ENCODE results near the gene KCNK10.

KCNK10 gene

DNA sequence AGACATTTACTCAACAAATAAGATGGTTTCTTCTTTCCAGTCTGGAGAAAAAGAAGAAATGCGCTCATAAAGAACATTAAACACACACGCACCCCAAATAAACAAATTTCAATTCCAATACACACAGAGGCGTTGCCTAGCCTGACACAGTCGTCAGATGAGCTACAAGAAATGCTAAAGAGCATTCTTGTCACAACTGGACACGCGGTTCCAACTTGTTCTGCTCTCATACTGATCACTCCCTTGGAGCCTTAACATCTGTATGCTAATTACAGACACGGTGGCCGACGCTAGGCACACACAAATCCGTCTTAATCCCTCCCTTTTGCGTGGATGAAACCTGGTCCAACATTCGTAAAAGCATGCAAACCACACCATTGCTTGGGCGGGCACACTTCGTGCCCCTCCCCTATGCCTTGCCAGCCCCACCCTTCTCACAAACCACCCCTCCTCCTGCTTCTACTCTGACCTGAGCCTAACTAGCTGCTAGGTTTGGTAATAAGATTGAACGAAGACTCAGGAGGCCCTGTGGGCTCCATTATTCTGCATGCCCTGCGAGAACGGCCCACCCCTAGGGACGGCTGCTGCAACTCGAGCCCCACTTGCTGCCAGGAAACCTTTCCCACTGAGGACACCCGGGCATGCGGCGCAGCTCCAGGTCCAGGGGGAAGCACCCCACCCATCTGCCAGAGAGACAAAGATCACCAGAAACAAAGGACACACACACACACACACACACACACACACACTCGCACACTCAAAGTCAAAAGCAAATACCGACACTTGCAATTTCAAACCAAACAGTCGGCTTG, 1.2 kb downstream of the KCNK10 start:
- TF ChIP-seq, protein P1, sequence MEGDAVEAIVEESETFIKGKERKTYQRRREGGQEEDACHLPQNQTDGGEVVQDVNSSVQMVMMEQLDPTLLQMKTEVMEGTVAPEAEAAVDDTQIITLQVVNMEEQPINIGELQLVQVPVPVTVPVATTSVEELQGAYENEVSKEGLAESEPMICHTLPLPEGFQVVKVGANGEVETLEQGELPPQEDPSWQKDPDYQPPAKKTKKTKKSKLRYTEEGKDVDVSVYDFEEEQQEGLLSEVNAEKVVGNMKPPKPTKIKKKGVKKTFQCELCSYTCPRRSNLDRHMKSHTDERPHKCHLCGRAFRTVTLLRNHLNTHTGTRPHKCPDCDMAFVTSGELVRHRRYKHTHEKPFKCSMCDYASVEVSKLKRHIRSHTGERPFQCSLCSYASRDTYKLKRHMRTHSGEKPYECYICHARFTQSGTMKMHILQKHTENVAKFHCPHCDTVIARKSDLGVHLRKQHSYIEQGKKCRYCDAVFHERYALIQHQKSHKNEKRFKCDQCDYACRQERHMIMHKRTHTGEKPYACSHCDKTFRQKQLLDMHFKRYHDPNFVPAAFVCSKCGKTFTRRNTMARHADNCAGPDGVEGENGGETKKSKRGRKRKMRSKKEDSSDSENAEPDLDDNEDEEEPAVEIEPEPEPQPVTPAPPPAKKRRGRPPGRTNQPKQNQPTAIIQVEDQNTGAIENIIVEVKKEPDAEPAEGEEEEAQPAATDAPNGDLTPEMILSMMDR (IDR thresholded peaks at IDR 0.05; ENCODE audit: low read depth, low read length) = no peak

DNA sequence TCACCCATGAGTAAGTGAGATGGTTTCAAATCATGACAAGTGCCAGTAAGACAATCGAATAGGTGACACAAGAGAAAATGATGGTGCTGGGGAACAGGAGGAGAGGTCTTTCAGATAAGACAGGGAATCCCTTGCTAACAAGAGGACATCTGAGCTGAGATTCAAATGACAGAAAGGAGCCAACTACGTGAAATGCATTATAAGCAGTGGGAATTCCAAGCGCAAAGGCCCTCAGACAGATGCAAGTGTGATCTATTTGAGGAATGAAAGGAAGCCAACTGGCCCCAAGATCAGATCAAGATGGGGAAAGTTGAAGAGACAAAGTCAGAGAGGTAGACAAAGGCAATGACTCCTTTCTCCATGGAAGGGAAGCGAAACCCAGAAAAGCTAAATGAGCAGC, 4.7 kb downstream of the KCNK10 start:
- no peak for DNase-seq (ENCODE audit: extremely low read depth, low read depth)
- TF ChIP-seq, protein P1 (IDR thresholded peaks at IDR 0.05; ENCODE audit: low read depth, low read length) = no peak

More for the DNA sequence above, 1.2 kb downstream of the KCNK10 start:
- no peak for DNase-seq (ENCODE audit: extremely low read depth, low read depth)

DNA sequence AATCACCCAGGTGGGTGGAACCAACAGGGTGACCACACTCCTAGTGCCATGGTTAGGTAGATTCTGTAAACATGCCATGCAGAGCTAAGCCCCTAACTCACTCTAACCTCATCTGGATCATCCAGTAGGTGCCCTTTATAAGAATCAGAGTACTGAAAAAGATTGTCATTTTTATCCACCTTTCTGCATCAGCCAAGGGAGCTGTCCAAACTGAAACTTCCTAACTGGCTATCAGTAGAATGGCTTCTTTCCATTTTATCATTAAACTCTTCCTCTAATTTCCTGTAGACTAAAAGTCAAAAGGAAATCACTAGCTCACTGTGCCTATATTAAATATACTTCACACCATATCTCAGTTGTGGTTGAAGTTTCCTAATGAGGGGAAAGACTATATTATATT, 6.5 kb downstream of the KCNK10 start:
- TF ChIP-seq, protein P1 (IDR thresholded peaks at IDR 0.05; ENCODE audit: low read depth, low read length) = no peak
- no peak for DNase-seq (ENCODE audit: extremely low read depth, low read depth)

DNA sequence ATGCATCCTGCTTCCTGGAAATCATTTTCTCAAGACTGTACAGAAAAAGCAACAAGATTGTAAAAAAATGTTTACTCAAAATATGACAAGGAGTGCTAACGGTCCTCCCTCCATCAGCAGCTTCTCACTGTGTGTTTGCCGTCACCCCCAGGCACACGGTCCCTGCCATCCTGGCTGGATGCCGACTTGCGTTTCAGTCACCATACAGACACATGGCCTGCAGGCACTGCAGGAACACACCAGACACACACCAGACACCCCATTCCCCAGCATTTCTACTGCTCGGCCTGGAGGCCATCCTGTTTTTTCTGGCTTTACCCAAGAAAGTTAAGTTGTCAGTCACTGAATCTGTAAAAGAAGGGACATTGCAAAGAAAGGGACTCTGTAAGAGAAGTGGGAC, 10.8 kb downstream of the KCNK10 start:
- TF ChIP-seq, protein P1 (IDR thresholded peaks at IDR 0.05; ENCODE audit: low read depth, low read length) = no peak
- DNase-seq (ENCODE audit: extremely low read depth, low read depth) = no peak

DNA sequence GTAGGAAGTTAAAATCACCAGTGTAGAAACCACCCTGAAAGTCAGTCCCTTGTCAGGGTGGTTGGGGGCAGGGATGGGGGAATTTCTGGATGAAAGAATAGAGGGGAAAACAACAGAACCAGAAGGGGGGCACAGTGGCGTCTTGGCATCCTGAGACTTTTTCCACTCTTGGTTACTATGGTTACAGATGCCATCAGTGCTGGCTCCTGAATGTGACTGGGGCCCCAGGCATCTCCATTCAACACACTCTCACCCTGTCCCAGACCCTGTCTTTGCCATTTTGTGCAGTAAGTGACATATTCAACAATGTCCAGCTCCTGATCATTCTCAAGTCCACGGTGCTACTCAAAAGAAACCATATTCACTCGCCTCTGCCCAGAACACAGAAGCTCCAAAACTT, 11.3 kb downstream of the KCNK10 start:
- TF ChIP-seq, protein P1 (IDR thresholded peaks at IDR 0.05; ENCODE audit: low read depth, low read length) = no peak
- DNase-seq (ENCODE audit: extremely low read depth, low read depth) = no peak

DNA sequence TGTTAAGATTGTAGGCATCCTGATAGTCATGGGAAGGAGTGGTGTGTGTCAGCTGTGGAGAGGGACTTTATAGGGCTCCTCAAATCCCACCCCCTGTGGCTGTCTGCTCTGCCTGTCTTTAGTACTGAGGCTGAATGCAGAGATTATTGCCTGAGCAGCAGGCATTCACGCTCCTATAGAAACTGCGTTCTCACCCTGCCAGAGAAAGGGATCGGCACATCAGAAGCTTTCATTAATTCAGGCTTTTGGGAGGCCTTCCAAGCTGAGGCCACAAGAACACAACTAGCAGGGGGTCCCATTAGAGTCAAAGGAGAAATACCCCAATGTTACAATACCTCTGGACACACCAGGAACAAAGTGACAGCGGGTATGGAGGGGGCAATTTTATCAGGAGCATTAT, 12.6 kb downstream of the KCNK10 start:
- TF ChIP-seq, protein P1 (IDR thresholded peaks at IDR 0.05; ENCODE audit: low read depth, low read length) = no peak

DNA sequence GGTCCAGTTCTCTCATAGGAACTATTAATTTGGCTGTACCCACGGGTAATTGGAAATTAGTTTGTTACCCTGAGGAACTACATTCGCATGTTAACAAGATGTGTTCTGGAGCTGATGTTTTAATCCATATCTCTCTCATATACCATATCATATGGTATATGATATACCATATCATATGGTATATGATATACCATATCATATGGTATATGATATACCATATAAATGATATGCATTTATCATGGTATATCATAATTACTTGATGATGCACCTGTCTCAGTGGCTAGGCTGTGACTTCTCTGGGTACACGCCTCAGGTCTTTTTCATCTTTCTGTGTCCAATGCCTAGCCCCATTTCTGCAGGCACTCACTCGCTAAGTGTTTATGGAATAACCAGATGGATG, 13.0 kb downstream of the KCNK10 start:
- DNase-seq (ENCODE audit: extremely low read depth, low read depth) = no peak
- TF ChIP-seq, protein P1 (IDR thresholded peaks at IDR 0.05; ENCODE audit: low read depth, low read length) = no peak

More for the DNA sequence above, 12.6 kb downstream of the KCNK10 start:
- DNase-seq (ENCODE audit: extremely low read depth, low read depth) = no peak
